Stimulated activated CD4-positive, alpha-beta T cell treated with anti-CD3 and anti-CD28 coated beads, Interleukin-12 subunit alpha, Interleukin-12 subunit beta, amount 100 ng/mL, for 48 hours (primary cell): ENCODE results near the gene IL2RA.
"Not testable (repeated sequence)": the region's sequence is repeated elsewhere in the genome, so short reads cannot be mapped to it uniquely, and the experiment has no call there.

Experiments used
- DNase-seq, 3 donors: peaks; one replicate each; pipeline ENCODE4 v3.0.0-alpha.2; 2020; ENCODE audit warnings: low read depth in 2 of 3, low spot score in 1 of 3

Gene IL2RA

GRCh38 chr10:6018422-6018821 lies 43.7 kb downstream of the IL2RA start:
- no peak for DNase-seq

- DNase-seq, result no peak
Measured at GRCh38 chr10:6017781-6018354, 44.3 kb downstream of the IL2RA start.

GRCh38 chr10:6014241-6014761 lies 47.9 kb downstream of the IL2RA start:
- DNase-seq, result no peak

GRCh38 chr10:6013413-6014192 lies 48.6 kb downstream of the IL2RA start:
- DNase-seq, result no peak

DNA sequence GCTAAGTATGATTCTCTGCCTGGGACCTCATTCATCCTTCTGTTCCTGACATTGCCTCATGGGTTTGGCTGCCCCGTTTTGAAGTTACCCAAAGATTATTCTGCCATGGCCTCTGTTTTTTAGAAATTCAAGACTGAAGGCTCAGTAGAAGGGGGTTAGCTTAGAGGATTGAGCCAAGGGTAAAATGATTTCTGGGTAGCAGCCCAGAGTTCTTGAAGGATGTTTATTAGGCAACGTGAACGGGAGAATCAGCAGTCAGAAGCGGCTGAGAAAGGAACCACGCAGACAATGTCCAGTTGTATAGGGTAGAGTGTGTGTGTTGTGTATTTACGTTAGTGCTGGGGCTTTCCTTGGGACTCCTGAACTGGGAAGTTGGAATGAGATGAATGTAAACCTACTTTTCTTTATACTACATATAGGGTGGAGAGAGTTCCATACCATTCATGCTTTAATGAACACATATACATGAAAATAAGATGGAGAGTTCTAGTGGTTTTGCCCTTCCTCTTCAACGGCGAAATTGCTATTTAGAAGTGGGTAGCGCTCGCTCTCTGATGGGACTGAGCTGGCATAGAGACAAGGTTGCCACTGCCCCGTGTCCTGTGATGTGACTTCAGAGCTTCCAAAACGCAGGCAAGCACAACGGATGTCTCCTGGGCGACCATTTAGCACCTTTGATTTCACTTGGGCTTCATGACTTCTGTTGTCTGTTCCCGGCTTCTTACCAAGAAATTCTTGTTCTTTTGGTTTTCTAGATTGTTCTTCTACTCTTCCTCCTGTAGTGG lies 49.9 kb downstream of the IL2RA start:
- DNase-seq, result no peak

DNA sequence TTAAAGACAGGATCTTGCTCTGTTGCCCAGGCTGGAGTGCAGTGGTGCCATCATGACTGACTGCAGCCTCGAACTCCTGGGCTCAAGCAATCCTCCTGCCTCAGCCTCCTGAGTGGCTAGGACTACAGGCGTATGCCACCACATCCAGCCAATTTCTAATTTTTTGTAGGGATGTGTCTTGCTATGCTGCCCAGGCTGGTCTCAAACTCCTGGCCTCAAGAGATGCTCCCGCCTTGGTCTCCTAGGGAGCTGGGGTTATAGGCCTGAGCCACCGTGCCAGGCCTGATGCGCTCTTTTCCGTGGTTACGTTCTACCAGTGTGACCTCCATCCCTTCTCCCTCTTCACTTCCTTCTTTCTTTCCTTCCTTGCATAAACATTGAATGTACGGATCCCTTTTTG lies 50.6 kb downstream of the IL2RA start:
- DNase-seq, result no peak

GRCh38 chr10:6010569-6010968 lies 51.6 kb downstream of the IL2RA start:
- DNase-seq, result no peak

DNA sequence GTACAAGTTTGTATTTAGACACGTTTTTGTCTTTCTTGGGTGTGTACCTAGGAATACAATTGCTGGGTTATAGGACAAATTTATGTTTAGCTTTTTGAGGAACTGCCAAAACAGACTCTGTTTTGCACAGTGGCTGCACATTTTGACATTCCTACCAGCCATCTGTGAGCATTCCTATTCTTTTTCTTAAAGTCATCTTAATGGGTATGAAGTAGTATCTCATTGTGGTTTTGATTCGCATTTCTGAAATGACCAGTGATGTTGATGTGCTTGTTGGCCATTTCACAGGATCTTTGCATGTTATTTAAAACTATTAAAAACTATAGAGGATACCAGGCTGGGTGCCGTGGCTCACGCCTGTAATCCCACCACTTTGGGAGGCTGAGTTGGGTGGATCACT lies 52.2 kb downstream of the IL2RA start:
- no peak for DNase-seq

GRCh38 chr10:6009150-6009549 lies 53.0 kb downstream of the IL2RA start:
- no peak for DNase-seq

- DNase-seq, result no peak
Measured at GRCh38 chr10:6008497-6009142, 53.5 kb downstream of the IL2RA start.

DNA sequence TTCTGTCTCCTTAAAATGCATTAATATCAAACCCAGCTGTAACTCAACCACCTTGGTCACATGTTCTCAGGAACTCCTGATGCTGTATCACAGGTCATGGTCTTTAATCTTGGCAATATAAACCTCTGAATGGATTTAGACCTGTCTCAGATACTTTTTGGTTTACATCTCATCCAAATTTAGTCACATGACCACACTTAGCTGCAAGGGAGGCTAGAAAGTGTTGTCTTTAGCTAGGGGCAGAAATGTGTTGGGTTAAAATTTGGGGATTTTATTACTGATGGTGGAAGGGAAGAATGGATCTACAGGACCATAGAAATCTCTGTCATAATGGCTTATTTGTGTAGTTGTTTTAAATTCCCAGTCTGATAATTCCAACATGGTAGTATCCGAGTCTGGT lies 55.2 kb downstream of the IL2RA start:
- no peak for DNase-seq

DNA sequence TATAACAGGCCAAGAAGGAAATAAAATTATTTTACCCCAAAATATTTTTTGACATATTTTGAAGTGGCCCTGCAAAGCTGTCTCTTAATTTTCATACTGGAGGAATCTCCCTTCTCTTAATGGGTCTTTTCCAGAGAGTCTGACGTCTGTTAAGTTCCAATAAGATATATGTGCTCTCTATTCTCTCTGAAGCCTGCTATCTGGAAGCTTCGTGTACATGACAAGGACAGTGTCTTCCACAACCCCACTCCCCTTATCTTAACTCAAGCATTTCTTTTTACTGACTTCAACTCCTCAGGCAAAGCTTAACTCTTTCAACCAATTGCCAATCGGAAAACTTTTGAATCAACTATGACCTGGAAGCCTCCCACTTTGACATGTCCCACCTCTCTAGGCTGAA lies 55.6 kb downstream of the IL2RA start:
- DNase-seq, result no peak

DNA sequence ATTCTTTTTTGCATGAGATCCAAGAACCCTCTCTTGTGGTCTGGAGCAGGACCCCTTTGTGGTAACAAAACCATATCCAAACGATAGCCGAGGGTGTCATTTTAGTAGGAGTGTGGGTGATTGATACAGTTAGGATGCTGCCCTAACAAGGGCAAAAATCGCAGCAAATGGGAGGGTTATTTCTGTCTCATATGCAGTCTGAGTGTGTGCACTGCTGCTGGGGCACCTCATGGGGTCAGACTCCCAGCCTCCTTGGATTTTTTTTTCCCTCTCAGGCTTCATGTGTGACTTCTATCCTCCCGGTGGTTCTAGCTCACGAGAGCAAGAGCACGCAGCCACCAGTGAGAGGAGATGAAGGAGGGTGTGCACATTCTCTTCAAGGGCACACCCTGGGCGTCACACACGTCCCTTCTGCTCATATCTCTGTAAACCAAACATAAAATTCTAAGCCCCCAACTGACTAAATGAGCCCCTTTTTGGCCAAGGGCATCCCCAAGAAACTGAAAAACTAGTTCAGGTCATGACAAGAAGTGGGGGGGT lies 56.2 kb downstream of the IL2RA start:
- DNase-seq, result no peak

- DNase-seq, result not testable (repeated sequence)
Measured at GRCh38 chr10:6005161-6005804, 56.9 kb downstream of the IL2RA start.

DNA sequence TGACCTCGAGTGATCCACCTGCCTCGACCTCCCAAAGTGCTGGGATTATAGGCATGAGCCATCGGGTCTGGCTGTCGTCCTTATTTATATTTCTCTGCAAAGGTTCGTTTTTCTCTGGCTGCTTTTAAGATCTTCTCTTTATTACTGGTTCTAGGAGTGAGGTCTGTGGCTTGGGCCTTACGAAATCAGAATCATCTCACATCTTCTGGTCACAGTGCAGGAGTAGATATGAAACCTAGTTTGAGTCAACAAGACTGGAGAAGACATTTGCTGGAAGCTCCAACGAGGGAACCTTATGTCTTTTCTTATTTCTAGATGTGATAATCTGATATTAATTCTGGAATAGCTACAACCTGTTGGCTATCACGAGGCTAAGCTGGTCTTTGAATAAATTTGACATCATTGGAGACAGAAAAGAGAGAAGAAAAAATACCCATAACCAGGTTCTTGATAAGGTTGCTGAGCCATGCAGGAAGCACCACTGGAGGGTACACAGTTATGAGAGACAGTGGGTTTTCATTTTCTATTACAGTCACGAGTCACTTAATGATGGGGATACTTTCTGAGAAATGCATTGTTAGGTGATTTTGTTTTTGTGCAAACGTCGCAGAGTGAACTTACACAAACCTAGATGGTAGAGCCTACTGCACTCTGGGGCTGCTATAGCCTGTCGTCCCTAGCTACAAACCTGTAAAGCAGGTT lies 59.2 kb downstream of the IL2RA start:
- no peak for DNase-seq

- DNase-seq, result no peak
Measured at GRCh38 chr10:5999440-6000165, 62.6 kb downstream of the IL2RA start.

- no peak for DNase-seq
Measured at GRCh38 chr10:5996696-5997095, 65.5 kb downstream of the IL2RA start.

DNA sequence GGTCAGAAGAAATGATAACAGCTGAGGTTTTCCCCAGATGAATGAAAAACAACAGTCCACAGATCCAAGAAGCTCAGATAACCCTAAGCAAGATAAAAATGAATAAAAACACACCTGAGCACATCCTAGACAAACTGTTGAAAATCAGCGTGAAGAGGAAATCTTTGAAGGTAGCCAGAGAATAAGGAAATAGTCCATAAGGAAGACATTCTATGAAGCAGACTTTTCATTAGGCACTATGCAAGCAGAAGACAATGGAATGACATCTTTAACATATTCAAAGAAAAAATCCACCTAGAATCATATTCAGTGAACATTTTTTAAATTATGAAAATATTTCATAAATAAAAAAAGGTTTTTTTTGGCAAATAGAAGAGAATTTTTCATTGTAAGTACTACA lies 69.8 kb downstream of the IL2RA start:
- DNase-seq, result no peak

GRCh38 chr10:5991708-5992107 lies 70.5 kb downstream of the IL2RA start:
- DNase-seq, result no peak
